Mesothelial cell of epicardium (in vitro differentiated cells): ENCODE data around the gene RASL10A. TPM values are rescaled to one million over a fixed set of nuclear protein-coding genes. Genes with fewer than 3 reads are reported as not detected.

ENCODE experiments used
- DNase-seq, 2 experiments: peaks; one replicate each; pipeline ENCODE4 v3.0.0; 2021; ENCODE audit warnings: low spot score in 2 of 2; ENCODE audit not compliant: unreplicated experiment in 2 of 2
- H3K27ac Mint-ChIP-seq: 2 replicates; pipeline ENCODE4 v1.8.0; 2021; ENCODE audit warnings: mixed read lengths
- H3K27me3 Mint-ChIP-seq: 2 replicates; pipeline ENCODE4 v1.8.0; 2021; ENCODE audit warnings: low read depth, mixed read lengths
- H3K36me3 Mint-ChIP-seq: 2 replicates; pipeline ENCODE4 v1.8.0; 2021; ENCODE audit warnings: mixed read lengths
- H3K4me1 Mint-ChIP-seq: 2 replicates; pipeline ENCODE4 v1.8.0; 2021; ENCODE audit warnings: mixed read lengths
- H3K4me3 Mint-ChIP-seq: 2 replicates; pipeline ENCODE4 v1.8.0; 2021; ENCODE audit warnings: mild to moderate bottlenecking, moderate library complexity, mixed read lengths
- H3K9me3 Mint-ChIP-seq: 2 replicates; pipeline ENCODE4 v1.8.0; 2021; ENCODE audit warnings: mixed read lengths
- CTCF ChIP-seq: fragments of 200-600 bp; sonication (generic); IDR thresholded peaks from one replicate; pipeline ENCODE4 v1.5.0; 2021; ENCODE audit warnings: antibody characterized with exemption; ENCODE audit not compliant: unreplicated experiment
- total RNA-seq: library from RNA; stranded (reverse); gene quantifications from 3 replicates; pipeline ENCODE4 v1.2.1, GENCODE V29; 2021

RASL10A gene
- total RNA-seq, 1 donor from 2014 or later: 3.8 TPM

GRCh38 chr22:29300807-29301601 is 14.5 kb downstream of the RASL10A start:
- no peaks in the 10 kb centered on the region for H3K27me3 Mint-ChIP-seq
- H3K9me3 Mint-ChIP-seq: no peaks in the 10 kb centered on the region
- no peak for TF ChIP-seq CTCF
- H3K4me3 Mint-ChIP-seq: no peak overlapping the region
- peaks cover 2% of the 10 kb centered on the region for H3K4me1 Mint-ChIP-seq
- peaks cover 26% of the 10 kb centered on the region for H3K36me3 Mint-ChIP-seq
- peak overlapping the region; percentile 2 for H3K27ac Mint-ChIP-seq
- no peak for DNase-seq

- DNase-seq: no peak
- Mint-ChIP-seq H3K4me1 (no peaks in the 10 kb centered on the region), H3K36me3 (peaks cover 31% of the 10 kb centered on the region), H3K27me3 (no peaks in the 10 kb centered on the region), H3K27ac (no peak overlapping the region), H3K4me3 (no peak overlapping the region), H3K9me3 (no peaks in the 10 kb centered on the region)
- TF ChIP-seq CTCF: no peak
Measured at GRCh38 chr22:29300467-29300806, 15.1 kb downstream of the RASL10A start.

DNA sequence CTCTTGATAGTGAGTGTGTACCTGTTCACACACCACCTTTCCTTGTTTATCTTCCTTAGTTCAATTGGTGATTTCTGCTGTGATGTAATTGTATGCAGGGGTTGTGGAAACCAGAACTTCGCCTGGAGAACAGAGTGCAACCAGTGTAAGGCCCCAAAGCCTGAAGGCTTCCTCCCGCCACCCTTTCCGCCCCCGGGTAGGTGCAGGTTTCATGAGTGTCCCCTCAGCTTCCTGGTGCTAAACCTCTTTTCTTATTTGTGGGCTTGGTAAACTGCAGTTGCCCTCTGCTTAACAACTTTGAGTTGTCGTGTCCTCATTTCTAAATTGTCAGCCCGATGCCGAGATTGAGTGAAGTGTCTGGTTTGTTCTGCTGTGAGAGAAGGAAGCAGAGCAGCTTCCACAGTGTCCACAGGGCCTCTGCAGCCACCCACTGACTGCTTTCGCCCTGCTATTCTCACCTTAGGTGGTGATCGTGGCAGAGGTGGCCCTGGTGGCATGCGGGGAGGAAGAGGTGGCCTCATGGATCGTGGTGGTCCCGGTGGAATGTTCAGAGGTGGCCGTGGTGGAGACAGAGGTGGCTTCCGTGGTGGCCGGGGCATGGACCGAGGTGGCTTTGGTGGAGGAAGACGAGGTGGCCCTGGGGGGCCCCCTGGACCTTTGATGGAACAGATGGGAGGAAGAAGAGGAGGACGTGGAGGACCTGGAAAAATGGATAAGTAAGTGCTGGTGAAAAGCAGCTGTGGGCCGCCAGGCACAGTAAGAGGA is 16.2 kb downstream of the RASL10A start:
- Mint-ChIP-seq H3K4me3 (no peak overlapping the region), H3K4me1 (no peaks in the 10 kb centered on the region), H3K36me3 (peaks cover 32% of the 10 kb centered on the region), H3K27ac (peak overlapping the region; percentile 50), H3K27me3 (no peaks in the 10 kb centered on the region), H3K9me3 (no peaks in the 10 kb centered on the region)
- DNase-seq: no peak
- TF ChIP-seq CTCF: no peak

DNA sequence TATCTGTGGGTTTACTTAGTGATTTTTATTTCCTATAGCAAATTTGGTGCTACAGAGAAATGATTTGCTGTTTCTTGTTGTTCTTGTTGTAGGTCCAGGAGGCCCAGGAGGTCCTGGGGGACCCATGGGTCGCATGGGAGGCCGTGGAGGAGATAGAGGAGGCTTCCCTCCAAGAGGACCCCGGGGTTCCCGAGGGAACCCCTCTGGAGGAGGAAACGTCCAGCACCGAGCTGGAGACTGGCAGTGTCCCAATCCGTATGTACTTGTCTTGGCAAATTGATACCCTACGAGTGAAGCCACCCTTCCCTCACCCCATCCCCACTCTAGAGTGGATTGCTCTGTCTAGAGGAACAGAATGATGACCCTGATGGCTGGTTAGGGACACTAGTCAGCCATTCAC is 16.9 kb downstream of the RASL10A start:
- DNase-seq: no peak
- Mint-ChIP-seq H3K36me3 (peaks cover 34% of the 10 kb centered on the region), H3K27ac (peak overlapping the region; percentile 47), H3K9me3 (no peaks in the 10 kb centered on the region), H3K27me3 (no peaks in the 10 kb centered on the region), H3K4me3 (no peak overlapping the region), H3K4me1 (no peaks in the 10 kb centered on the region)
- no peak for TF ChIP-seq CTCF

DNA sequence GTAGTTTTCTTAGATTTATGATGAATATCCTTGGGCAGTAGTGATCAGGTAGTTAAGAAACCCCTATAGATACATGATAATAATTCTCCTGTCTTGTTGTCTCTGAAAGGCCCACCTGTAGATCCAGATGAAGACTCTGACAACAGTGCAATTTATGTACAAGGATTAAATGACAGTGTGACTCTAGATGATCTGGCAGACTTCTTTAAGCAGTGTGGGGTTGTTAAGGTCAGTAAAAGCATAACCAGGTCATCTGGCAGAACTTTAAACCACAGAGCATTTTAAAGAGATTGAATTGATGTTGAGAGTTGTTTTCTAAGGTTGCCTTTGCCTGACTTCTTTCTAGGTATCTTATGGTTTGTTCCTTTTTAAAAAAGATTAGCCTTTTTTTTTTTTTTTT is 23.1 kb downstream of the RASL10A start:
- Mint-ChIP-seq H3K36me3 (peaks cover 53% of the 10 kb centered on the region), H3K27ac (no peak overlapping the region)

More for the DNA sequence above, 23.1 kb downstream of the RASL10A start:
- TF ChIP-seq CTCF: no peak
- no peak overlapping the region for H3K4me3 Mint-ChIP-seq
- H3K9me3 Mint-ChIP-seq: no peaks in the 10 kb centered on the region
- H3K27me3 Mint-ChIP-seq: no peaks in the 10 kb centered on the region
- DNase-seq: no peak
- H3K4me1 Mint-ChIP-seq: no peaks in the 10 kb centered on the region
